Renal cortical epithelial cell (primary cell): ENCODE results near the gene FKBP2. TPM values are rescaled to one million over a fixed set of nuclear protein-coding genes. Genes with fewer than 3 reads are reported as not detected.

Experiments
- DNase-seq: peaks from one replicate; pipeline ENCODE4 v3.0.0-alpha.2; 2011; ENCODE audit warnings: low read depth
- total RNA-seq: library from RNA; depleted of rRNA; stranded (reverse); fragments of >200 nt; gene quantifications from 2 replicates; pipeline ENCODE4 v1.2.3, GENCODE V29; 2014

The FKBP2 gene
- total RNA-seq, 1 donor from 2014 or later, result 57.5 TPM

GRCh38 chr11:64263947-64264317 is 23.0 kb downstream of the FKBP2 start:
- no peak for DNase-seq

- DNase-seq, result no peak
Measured at GRCh38 chr11:64264371-64264852, 23.5 kb downstream of the FKBP2 start.

- no peak for DNase-seq
Measured at GRCh38 chr11:64265176-64266160, 24.6 kb downstream of the FKBP2 start.

GRCh38 chr11:64266339-64266738 is 25.4 kb downstream of the FKBP2 start:
- no peak for DNase-seq

GRCh38 chr11:64267207-64267945 is 26.5 kb downstream of the FKBP2 start:
- DNase-seq, result no peak

GRCh38 chr11:64268025-64268892 is 27.4 kb downstream of the FKBP2 start:
- no peak for DNase-seq

GRCh38 chr11:64268893-64269539 is 28.1 kb downstream of the FKBP2 start:
- DNase-seq, result peak; percentile 16

GRCh38 chr11:64269540-64270220 is 28.8 kb downstream of the FKBP2 start:
- peak; percentile 99 for DNase-seq

- no peak for DNase-seq
Measured at GRCh38 chr11:64275031-64275800, 34.3 kb downstream of the FKBP2 start.

GRCh38 chr11:64275841-64276240 is 34.9 kb downstream of the FKBP2 start:
- no peak for DNase-seq

- DNase-seq, result no peak
Measured at GRCh38 chr11:64276653-64277431, 35.9 kb downstream of the FKBP2 start.

GRCh38 chr11:64278576-64279190 is 37.8 kb downstream of the FKBP2 start:
- DNase-seq, result no peak

- DNase-seq, result no peak
Measured at GRCh38 chr11:64281957-64282770, 41.3 kb downstream of the FKBP2 start.

- no peak for DNase-seq
Measured at GRCh38 chr11:64283092-64283491, 42.2 kb downstream of the FKBP2 start.

GRCh38 chr11:64284048-64284961 is 43.4 kb downstream of the FKBP2 start, which contains the start of gene BAD:
TSS of gene BAD (minus strand) at chr11:64284665. CDS start at chr11:64284368, 297 bp downstream.
- DNase-seq, result peak; percentile 74
